Bronchial epithelial cell (primary cell): Measurements from ENCODE around the gene FBXW5. TPM values are rescaled to one million over a fixed set of nuclear protein-coding genes. Genes with fewer than 3 reads are reported as not detected.

Experiments
- DNase-seq: peaks from one replicate; pipeline ENCODE4 v3.0.0-alpha.2; 2010; ENCODE audit warnings: low read depth
- FAIRE-seq: peaks from 2 replicates; lab custom pipeline; 2011; peaks lifted over from hg19 to GRCh38; lab: Jason Lieb, UNC
- H3K27me3 ChIP-seq: 2 replicates; pipeline ENCODE4 v1.5.1; 2011; ENCODE audit warnings: low read length; ENCODE audit not compliant: control insufficient read depth, insufficient read depth
- H3K36me3 ChIP-seq: 2 replicates; pipeline ENCODE4 v1.5.1; 2011; ENCODE audit warnings: low read length; ENCODE audit not compliant: control insufficient read depth, insufficient read depth
- H3K4me3 ChIP-seq: 2 replicates; pipeline ENCODE4 v1.5.1; 2011; ENCODE audit warnings: mild to moderate bottlenecking, low read depth, low read length, control low read depth
- CTCF ChIP-seq: IDR thresholded peaks from 2 replicates; pipeline ENCODE4 v1.5.1; 2011; ENCODE audit warnings: mild to moderate bottlenecking, moderate library complexity, low read length, control low read depth, inconsistent platforms; ENCODE audit not compliant: insufficient read depth, severe bottlenecking
- total RNA-seq: library from RNA; depleted of rRNA; stranded (reverse); fragments of >200 nt; gene quantifications from 2 replicates; pipeline ENCODE4 v1.2.1, GENCODE V29; 2014

Gene FBXW5
- total RNA-seq, 1 donor from 2014 or later = 162 TPM

- no peak for TF ChIP-seq CTCF
- H3K27me3 ChIP-seq = peaks cover 5% of the 10 kb centered on the region
- no peak overlapping the region for H3K4me3 ChIP-seq
- H3K36me3 ChIP-seq = no peaks in the 10 kb centered on the region
- FAIRE-seq (no peak), DNase-seq (no peak)
These were observed 21.4 kb upstream of the FBXW5 start for GRCh38 chr9:136965771-136966484.

GRCh38 chr9:136964833-136965422, 20.4 kb upstream of the FBXW5 start:
- TF ChIP-seq CTCF = no peak
- no peak for FAIRE-seq
- no peak for DNase-seq
- Histone ChIP-seq H3K27me3 (peaks cover 5% of the 10 kb centered on the region), H3K4me3 (no peak overlapping the region), H3K36me3 (no peaks in the 10 kb centered on the region)

- TF ChIP-seq CTCF = no peak
- Histone ChIP-seq H3K27me3 (peaks cover 5% of the 10 kb centered on the region), H3K36me3 (no peaks in the 10 kb centered on the region), H3K4me3 (no peak overlapping the region)
- FAIRE-seq = no peak
- DNase-seq = no peak
These were observed 19.7 kb upstream of the FBXW5 start for GRCh38 chr9:136964171-136964689.

GRCh38 chr9:136963751-136964150, 19.2 kb upstream of the FBXW5 start:
- H3K27me3 ChIP-seq = peaks cover 5% of the 10 kb centered on the region
- no peaks in the 10 kb centered on the region for H3K36me3 ChIP-seq
- no peak for FAIRE-seq
- DNase-seq = no peak
- H3K4me3 ChIP-seq = no peak overlapping the region
- TF ChIP-seq CTCF = no peak

- no peak for DNase-seq
- FAIRE-seq = no peak
- no peak for TF ChIP-seq CTCF
These were observed 18.8 kb upstream of the FBXW5 start for GRCh38 chr9:136963341-136963740.

More at GRCh38 chr9:136963341-136963740, 18.8 kb upstream of the FBXW5 start:
- no peak overlapping the region for H3K4me3 ChIP-seq
- peaks cover 5% of the 10 kb centered on the region for H3K27me3 ChIP-seq
- no peaks in the 10 kb centered on the region for H3K36me3 ChIP-seq
